HG03439 (cell line): Measurements from ENCODE around the gene SMAD3.
"Not testable (repeated sequence)": the region's sequence is repeated elsewhere in the genome, so short reads cannot be mapped to it uniquely, and the experiment has no call there.

ENCODE experiments used
- ATAC-seq: cut with Tn5 transposase; IDR thresholded peaks from one replicate; pipeline ENCODE4 v1.9.1; 2021; ENCODE audit warnings: mild to moderate bottlenecking, moderate library complexity; ENCODE audit not compliant: unreplicated experiment

SMAD3 gene

GRCh38 chr15:67062369-67062985 lies 2.9 kb upstream of the SMAD3 start:
- no peak for ATAC-seq

GRCh38 chr15:67063689-67064606 lies 1.5 kb upstream of the SMAD3 start:
- no peak for ATAC-seq

GRCh38 chr15:67064607-67065530 lies 533 bp upstream of the SMAD3 start:
- no peak for ATAC-seq

- peak; percentile 13 for ATAC-seq
These were observed 898 bp downstream of the SMAD3 start for GRCh38 chr15:67066041-67066958.

GRCh38 chr15:67066959-67067853 lies 1.8 kb downstream of the SMAD3 start:
- no peak for ATAC-seq

GRCh38 chr15:67067930-67068551 lies 2.6 kb downstream of the SMAD3 start:
- ATAC-seq, result no peak

- no peak for ATAC-seq
These were observed 3.5 kb downstream of the SMAD3 start for GRCh38 chr15:67068710-67069400.

GRCh38 chr15:67070150-67070549 lies 4.7 kb downstream of the SMAD3 start:
- no peak for ATAC-seq

GRCh38 chr15:67070892-67071664 lies 5.7 kb downstream of the SMAD3 start:
- ATAC-seq, result no peak

GRCh38 chr15:67072442-67072841 lies 7.0 kb downstream of the SMAD3 start:
- ATAC-seq, result no peak

- no peak for ATAC-seq
These were observed 7.6 kb downstream of the SMAD3 start for GRCh38 chr15:67072958-67073357.

GRCh38 chr15:67074886-67075229 lies 9.5 kb downstream of the SMAD3 start:
- ATAC-seq, result no peak

- ATAC-seq, result not testable (repeated sequence)
These were observed 10.2 kb downstream of the SMAD3 start for GRCh38 chr15:67075555-67076135.

- no peak for ATAC-seq
These were observed 10.9 kb downstream of the SMAD3 start for GRCh38 chr15:67076147-67076843.

- no peak for ATAC-seq
These were observed 12.3 kb downstream of the SMAD3 start for GRCh38 chr15:67077641-67078215.

- ATAC-seq, result no peak
These were observed 14.0 kb downstream of the SMAD3 start for GRCh38 chr15:67079361-67079760.
